Raji (cell line): Measurements from ENCODE around the gene KIF2C.

Experiments used
- POLR2A ChIP-seq: IDR thresholded peaks from 2 replicates; pipeline ENCODE4 v1.6.1; 2011; ENCODE audit warnings: low read depth, low read length, control low read depth; ENCODE audit not compliant: insufficient read depth

KIF2C gene

DNA sequence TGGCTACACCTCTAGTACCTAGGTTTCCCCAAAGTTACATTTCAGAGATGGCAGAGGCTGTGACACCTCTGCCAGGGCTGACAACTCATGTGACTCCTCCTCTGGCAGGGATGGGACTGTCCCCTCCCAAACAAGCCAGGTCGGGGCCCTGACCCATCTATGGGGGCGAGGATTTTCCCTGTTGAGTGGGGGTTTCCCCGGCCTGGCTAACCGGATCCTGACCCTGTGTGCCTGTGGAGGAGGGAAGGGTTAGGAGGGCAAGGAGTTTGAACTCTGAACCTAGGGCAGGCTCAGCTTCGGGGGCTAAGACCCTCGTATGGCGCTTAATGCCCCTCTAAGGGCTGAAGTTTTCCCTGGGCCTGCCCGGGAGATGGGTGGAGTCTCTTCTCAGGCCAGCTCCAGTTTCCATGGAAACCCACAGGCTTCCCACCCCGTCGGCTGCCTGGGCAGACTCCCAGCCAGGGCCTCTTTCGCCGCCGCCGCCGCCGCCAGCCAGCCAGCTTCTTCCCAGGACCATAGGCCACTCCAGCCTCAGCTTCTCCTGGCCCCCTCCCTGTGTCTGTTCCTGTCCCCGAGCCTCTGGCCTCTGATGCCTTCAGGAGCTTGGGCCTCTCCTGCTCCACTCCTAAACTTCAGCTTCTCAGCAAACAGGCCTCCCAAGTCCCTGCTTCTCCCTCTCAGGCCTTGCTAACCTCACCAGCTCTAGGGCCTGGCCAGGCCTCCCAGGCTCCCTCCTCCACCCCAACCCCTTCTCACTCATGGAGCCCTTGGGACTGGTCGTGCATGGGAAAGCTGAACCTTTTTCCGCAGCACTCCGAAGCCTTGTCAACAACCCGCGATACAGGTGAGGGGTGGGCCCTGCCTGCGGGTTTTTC lies 68.7 kb downstream of the KIF2C start, which contains the start of gene BTBD19:
Gene BTBD19, plus strand, starts transcription at position 461 of the 875 bp plus-strand sequence. Its CDS starts 298 bp downstream, at position 759.
- TF ChIP-seq POLR2A, result no peak

DNA sequence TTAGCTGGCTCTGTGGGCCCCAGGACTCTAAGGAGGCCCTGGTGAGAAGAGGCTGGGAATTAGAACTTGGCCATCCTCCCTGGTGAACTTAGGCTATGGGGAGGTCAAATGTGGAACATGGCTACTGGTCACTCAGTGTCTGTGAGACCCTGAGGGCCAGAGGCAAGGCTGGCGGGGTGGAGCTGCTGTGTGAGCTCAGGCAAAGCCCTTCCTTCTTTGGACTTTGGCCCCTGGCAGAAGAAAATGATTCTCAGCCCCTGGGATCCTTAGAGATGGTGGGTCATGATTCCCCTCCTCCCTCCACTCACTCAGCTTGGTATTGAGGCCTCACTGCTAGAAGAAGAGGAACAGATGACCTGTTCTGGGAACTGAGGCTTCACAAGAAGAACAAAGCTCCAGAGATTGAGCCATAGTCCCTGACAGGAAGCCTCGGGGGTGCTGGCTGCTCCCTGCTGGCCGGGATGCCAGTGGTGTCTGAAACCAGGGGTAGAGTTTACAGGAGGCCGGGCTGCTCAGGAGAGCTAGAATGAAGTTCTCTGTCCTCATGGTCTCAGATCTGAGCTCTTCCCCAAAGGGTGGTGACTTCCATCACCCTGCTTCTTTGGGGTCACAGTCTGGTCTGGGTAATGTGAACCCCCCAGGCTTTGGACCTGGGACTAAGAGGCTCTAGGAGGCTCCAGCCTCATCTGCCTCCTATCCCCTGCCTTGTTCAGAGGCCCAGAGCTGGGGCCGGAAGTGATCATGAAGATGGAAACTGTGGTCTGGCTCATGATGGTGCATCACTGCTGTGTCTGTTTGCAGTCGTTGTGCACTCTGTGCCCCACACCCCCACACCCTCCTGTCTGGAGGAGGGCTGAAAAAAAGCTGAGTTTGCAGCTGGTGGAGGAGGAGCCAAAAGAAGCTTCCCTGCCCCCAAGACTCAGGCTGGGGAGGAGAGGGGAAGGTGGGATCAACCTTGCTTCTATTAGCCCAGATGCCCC lies 69.6 kb downstream of the KIF2C start:
- TF ChIP-seq POLR2A, result peak; percentile 68

DNA sequence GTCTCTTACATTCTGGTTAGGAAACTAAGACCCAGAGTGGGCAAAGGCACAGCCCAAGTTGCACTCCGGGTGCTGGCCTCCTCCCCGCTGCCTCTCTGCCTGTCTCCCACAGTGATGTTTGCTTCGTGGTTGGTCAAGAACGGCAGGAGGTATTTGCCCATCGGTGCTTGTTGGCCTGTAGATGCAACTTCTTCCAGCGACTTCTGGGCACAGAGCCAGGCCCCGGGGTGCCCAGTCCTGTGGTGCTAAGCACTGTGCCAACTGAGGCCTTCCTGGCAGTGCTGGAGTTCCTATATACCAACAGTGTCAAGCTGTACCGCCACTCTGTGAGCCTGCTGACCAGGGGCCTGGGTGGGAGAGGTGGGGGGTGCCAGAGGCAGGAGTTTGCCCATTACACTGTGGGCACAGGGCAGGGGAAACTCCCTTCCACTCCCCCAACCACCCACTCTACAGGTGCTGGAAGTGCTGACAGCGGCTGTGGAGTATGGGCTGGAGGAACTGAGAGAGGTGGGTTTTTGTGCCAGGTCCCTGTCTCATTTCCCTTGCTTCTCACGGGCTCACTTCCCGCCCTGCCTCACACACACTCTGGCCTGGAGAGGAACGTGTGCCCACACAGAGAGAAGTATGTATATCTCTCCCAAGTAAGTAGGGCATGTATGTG lies 70.6 kb downstream of the KIF2C start:
- no peak for TF ChIP-seq POLR2A

DNA sequence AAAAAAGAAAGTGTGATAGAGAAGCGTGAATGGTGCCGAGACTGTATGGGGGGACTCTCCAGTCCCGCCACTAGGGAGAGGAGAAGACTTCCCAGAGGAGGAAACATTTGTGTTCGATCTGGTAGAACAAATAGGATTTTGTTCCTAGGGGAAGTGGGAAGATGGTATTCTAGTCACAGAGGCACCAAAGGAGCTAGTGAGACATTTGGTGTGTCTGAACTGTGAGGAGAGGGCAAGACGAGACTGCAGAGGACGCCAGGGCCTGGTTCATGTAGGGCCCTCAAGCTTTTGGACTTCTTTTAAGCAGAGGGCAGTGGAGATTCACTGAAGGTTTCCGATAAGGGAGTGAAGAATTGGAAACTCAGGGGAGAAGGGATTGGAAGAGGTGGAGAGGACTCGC lies 71.6 kb downstream of the KIF2C start:
- no peak for TF ChIP-seq POLR2A

DNA sequence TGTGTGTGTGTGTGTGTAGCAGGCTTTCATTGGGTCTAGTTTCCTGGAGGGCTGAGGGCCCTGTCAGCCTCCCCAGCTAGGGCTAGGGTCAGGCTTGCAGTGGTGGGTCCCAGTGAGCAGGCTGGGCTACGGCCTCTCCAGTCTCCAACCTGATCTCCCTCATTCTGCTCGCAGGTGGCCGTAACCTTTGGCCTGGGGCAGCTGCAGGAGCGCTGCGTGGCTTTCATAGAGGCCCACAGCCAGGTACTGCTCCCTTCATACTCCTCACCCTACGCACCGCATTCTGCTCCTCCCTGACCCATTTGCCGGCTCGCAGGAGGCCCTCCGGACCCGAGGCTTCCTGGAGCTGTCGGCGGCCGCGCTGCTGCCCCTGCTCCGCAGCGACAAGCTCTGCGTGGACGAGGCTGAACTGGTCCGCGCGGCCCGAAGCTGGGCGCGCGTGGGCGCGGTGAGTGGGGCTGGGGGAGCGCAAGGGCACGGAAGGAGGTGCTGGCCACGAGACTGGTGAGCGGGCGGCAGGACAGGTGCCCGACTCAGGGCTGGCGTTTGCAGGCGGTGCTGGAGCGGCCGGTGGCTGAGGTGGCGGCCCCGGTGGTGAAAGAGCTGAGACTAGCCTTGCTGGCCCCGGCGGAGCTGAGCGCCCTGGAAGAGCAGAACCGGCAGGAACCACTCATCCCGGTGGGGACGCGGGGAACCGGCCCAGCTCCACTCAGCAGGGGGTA lies 73.3 kb downstream of the KIF2C start:
- no peak for TF ChIP-seq POLR2A

- no peak for TF ChIP-seq POLR2A
Measured at GRCh38 chr1:44817307-44817706, 77.7 kb downstream of the KIF2C start.
